HG03575 (cell line): Measurements from ENCODE around the gene ARV1.
"Not testable (repeated sequence)": the region's sequence is repeated elsewhere in the genome, so short reads cannot be mapped to it uniquely, and the experiment has no call there.

Experiments used
- ATAC-seq: cut with Tn5 transposase; IDR thresholded peaks from one replicate; pipeline ENCODE4 v1.9.1; 2021; ENCODE audit not compliant: unreplicated experiment, insufficient number of reproducible peaks, low FRiP score; ENCODE audit errors: extremely low read depth

The ARV1 gene

GRCh38 chr1:231037585-231038517 lies 59.0 kb downstream of the ARV1 start:
- ATAC-seq, result no peak

GRCh38 chr1:231039161-231040018 lies 60.5 kb downstream of the ARV1 start:
- no peak for ATAC-seq

GRCh38 chr1:231040019-231040799 lies 61.3 kb downstream of the ARV1 start, which contains the start of gene FAM89A:
FAM89A (minus strand) TSS chr1:231040254; CDS start chr1:231040211, 43 bp downstream.
- no peak for ATAC-seq

- ATAC-seq, result no peak
These were observed 62.2 kb downstream of the ARV1 start for GRCh38 chr1:231040800-231041718.

GRCh38 chr1:231041719-231042261 lies 62.9 kb downstream of the ARV1 start:
- no peak for ATAC-seq

GRCh38 chr1:231044588-231044987 lies 65.7 kb downstream of the ARV1 start:
- no peak for ATAC-seq

GRCh38 chr1:231045286-231045685 lies 66.4 kb downstream of the ARV1 start:
- no peak for ATAC-seq

- ATAC-seq, result not testable (repeated sequence)
These were observed 67.2 kb downstream of the ARV1 start for GRCh38 chr1:231045921-231046729.

GRCh38 chr1:231046730-231047395 lies 68.0 kb downstream of the ARV1 start:
- ATAC-seq, result no peak

- ATAC-seq, result not testable (repeated sequence)
These were observed 68.6 kb downstream of the ARV1 start for GRCh38 chr1:231047529-231047928.

GRCh38 chr1:231048419-231048818 lies 69.5 kb downstream of the ARV1 start:
- ATAC-seq, result not testable (repeated sequence)

GRCh38 chr1:231049121-231049979 lies 70.5 kb downstream of the ARV1 start:
- ATAC-seq, result no peak
